ENCODE results near the gene TNFRSF9. TPM values are rescaled to one million over a fixed set of nuclear protein-coding genes. Genes with fewer than 3 reads are reported as not detected.

The TNFRSF9 gene
- total RNA-seq, 1 experiment from 2014 or later = not detected

GRCh38 chr1:7868070-7868780 is 72.4 kb downstream of the TNFRSF9 start (continued):
- TF ChIP-seq ZMAT4 (CRISPR knock-in tag; IDR thresholded peaks at IDR 0.05) = no peak
- no peak for TF ChIP-seq CREM (CRISPR knock-in tag; IDR thresholded peaks at IDR 0.05)
- no peak for TF ChIP-seq NR2C2 (CRISPR knock-in tag; IDR thresholded peaks at IDR 0.05)
- TF ChIP-seq KAT7 (CRISPR knock-in tag; IDR thresholded peaks at IDR 0.05; ENCODE audit: borderline replicate concordance) = no peak
- TF ChIP-seq MXD4 (CRISPR knock-in tag; IDR thresholded peaks at IDR 0.05; ENCODE audit: borderline replicate concordance) = no peak

GRCh38 chr1:7865978-7866377 is 74.7 kb downstream of the TNFRSF9 start:
- H3K4me1 Mint-ChIP-seq = no peaks in the 10 kb centered on the region
- ATAC-seq (no peak), DNase-seq (ENCODE audit: low spot score) (no peak)
- peaks cover 7% of the 10 kb centered on the region; the same call in 1 of the 2 replicates for H3K9me3 Mint-ChIP-seq
- H3K27ac Mint-ChIP-seq = no peak overlapping the region
- no peaks in the 10 kb centered on the region for H3K36me3 Mint-ChIP-seq
- no peaks in the 10 kb centered on the region for H3K27me3 Mint-ChIP-seq (ENCODE audit: low read depth)
- ChIA-PET POLR2A (no interaction called here), CTCF (interaction anchor here (1.5 kb wide), 1 partner anchor 197 kb away, joined by 3 read pairs; no protein-coding TSS in a partner anchor)
- H3K4me3 Mint-ChIP-seq = no peak overlapping the region
- no peak for TF ChIP-seq TP53 (CRISPR knock-in tag; IDR thresholded peaks at IDR 0.05)
- TF ChIP-seq STAT6 (CRISPR knock-in tag; conservative IDR thresholded peaks at IDR 0.05; ENCODE audit: low read depth) = no peak
- TF ChIP-seq E2F4 (CRISPR knock-in tag; IDR thresholded peaks at IDR 0.05; ENCODE audit: borderline replicate concordance, low read depth) = no peak
- no peak for TF ChIP-seq PRDM15 (CRISPR knock-in tag; IDR thresholded peaks at IDR 0.05)
- TF ChIP-seq ZSCAN18 (CRISPR knock-in tag; IDR thresholded peaks at IDR 0.05) = no peak
- no peak for TF ChIP-seq CBFB (CRISPR knock-in tag; IDR thresholded peaks at IDR 0.05; ENCODE audit: low read depth)
- TF ChIP-seq ESRRA (CRISPR knock-in tag; IDR thresholded peaks at IDR 0.05; ENCODE audit: borderline replicate concordance) = no peak
- no peak for TF ChIP-seq MYBL2 (CRISPR knock-in tag; IDR thresholded peaks at IDR 0.05)
- TF ChIP-seq JUN (CRISPR knock-in tag; IDR thresholded peaks at IDR 0.05) = no peak
- TF ChIP-seq E2F1 (CRISPR knock-in tag; IDR thresholded peaks at IDR 0.05) = no peak
- no peak for TF ChIP-seq GABPB1 (CRISPR knock-in tag; IDR thresholded peaks at IDR 0.05)
- no peak for TF ChIP-seq SMAD4 (CRISPR knock-in tag; IDR thresholded peaks at IDR 0.05)
- TF ChIP-seq HMGA2 (CRISPR knock-in tag; IDR thresholded peaks at IDR 0.05) = no peak
- no peak for TF ChIP-seq ATF2 (CRISPR knock-in tag; IDR thresholded peaks at IDR 0.05; ENCODE audit: borderline replicate concordance, low read depth)
